ENCODE results near the gene XYLT1. TPM values are rescaled to one million over a fixed set of nuclear protein-coding genes. Genes with fewer than 3 reads are reported as not detected.

XYLT1 gene
- total RNA-seq, 1 experiment from 2014 or later = 7.5 TPM

- Mint-ChIP-seq H3K36me3 (ENCODE audit: insufficient read depth, unreplicated experiment) (no peaks in the 10 kb centered on the region), H3K9me3 (ENCODE audit: low read depth, unreplicated experiment) (peaks cover 17% of the 10 kb centered on the region), H3K27ac (ENCODE audit: unreplicated experiment) (no peak overlapping the region), H3K27me3 (ENCODE audit: unreplicated experiment) (no peaks in the 10 kb centered on the region), H3K4me3 (ENCODE audit: low read depth, unreplicated experiment) (no peak overlapping the region), H3K4me1 (ENCODE audit: low read depth, unreplicated experiment) (no peaks in the 10 kb centered on the region)
- no peak for DNase-seq
- intact Hi-C loops (cut with micrococcal nuclease; ENCODE audit: unreplicated experiment) = no loop called here
- BruUV-seq (replicated peaks) = no TSS peak
- TF ChIP-seq, protein P1, sequence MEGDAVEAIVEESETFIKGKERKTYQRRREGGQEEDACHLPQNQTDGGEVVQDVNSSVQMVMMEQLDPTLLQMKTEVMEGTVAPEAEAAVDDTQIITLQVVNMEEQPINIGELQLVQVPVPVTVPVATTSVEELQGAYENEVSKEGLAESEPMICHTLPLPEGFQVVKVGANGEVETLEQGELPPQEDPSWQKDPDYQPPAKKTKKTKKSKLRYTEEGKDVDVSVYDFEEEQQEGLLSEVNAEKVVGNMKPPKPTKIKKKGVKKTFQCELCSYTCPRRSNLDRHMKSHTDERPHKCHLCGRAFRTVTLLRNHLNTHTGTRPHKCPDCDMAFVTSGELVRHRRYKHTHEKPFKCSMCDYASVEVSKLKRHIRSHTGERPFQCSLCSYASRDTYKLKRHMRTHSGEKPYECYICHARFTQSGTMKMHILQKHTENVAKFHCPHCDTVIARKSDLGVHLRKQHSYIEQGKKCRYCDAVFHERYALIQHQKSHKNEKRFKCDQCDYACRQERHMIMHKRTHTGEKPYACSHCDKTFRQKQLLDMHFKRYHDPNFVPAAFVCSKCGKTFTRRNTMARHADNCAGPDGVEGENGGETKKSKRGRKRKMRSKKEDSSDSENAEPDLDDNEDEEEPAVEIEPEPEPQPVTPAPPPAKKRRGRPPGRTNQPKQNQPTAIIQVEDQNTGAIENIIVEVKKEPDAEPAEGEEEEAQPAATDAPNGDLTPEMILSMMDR (IDR thresholded peaks at IDR 0.05; ENCODE audit: unreplicated experiment) = no peak
- CTCF ChIA-PET = no interaction called here
Measured at GRCh38 chr16:17056666-17057065, 414.1 kb downstream of the XYLT1 start.

DNA sequence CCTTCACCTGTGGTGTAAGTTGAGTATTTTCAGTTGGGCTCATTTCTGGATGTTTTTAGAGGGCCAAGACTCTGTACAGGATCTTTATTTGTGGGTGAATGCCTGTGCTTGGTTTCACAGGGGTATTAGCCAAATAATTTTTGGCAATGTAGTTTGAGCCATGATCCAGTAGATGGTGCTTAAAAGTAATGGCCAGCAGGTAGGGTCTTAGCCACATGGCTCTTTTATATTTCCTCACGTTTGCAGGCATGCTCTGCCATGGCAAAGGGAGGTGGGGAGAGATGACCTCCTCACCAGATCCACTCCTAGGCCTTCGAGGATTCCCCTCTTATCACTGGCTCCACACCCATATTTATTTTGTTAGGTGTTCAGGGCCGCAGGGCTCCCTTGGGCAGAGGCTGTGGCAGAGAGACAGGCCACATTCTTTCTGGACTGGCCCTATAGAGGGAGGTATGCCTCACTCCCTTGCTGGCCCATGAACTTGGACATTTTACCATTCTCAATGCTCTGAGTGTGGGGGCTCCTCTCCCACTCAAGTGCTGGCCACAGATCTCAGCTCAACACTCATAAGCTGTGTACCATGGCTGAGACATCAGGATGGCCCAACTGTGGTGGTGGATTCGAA is 417.1 kb downstream of the XYLT1 start:
- CTCF ChIA-PET = no interaction called here
- TF ChIP-seq, protein P1 (IDR thresholded peaks at IDR 0.05; ENCODE audit: unreplicated experiment) = no peak
- peaks cover 20% of the 10 kb centered on the region for H3K9me3 Mint-ChIP-seq (ENCODE audit: low read depth, unreplicated experiment)
- DNase-seq = no peak
- H3K27me3 Mint-ChIP-seq (ENCODE audit: unreplicated experiment) = no peaks in the 10 kb centered on the region
- intact Hi-C loops (cut with micrococcal nuclease; ENCODE audit: unreplicated experiment) = no loop called here
- no peak overlapping the region for H3K27ac Mint-ChIP-seq (ENCODE audit: unreplicated experiment)
- no peaks in the 10 kb centered on the region for H3K4me1 Mint-ChIP-seq (ENCODE audit: low read depth, unreplicated experiment)
- H3K4me3 Mint-ChIP-seq (ENCODE audit: low read depth, unreplicated experiment) = no peak overlapping the region
- H3K36me3 Mint-ChIP-seq (ENCODE audit: insufficient read depth, unreplicated experiment) = no peaks in the 10 kb centered on the region
- no TSS peak for BruUV-seq (replicated peaks)
